Upper lobe of right lung (tissue), 1 donor: Measurements from ENCODE around the gene MRPS6. TPM values are rescaled to one million over a fixed set of nuclear protein-coding genes. Genes with fewer than 3 reads are reported as not detected.

Experiments used
- ATAC-seq: fragments of 200-7000 bp; cut with Tn5 transposase; one replicate; pipeline ENCODE4 v1.9.1; 2020; ENCODE audit warnings: mild to moderate bottlenecking, moderate library complexity
- DNase-seq: peaks from one replicate; pipeline ENCODE4 v3.0.0-alpha.2; 2020
- H3K27ac ChIP-seq: fragments of 200-600 bp; one replicate; pipeline ENCODE4 v1.8.0; 2022
- H3K27me3 ChIP-seq: fragments of 200-600 bp; one replicate; pipeline ENCODE4 v1.8.0; 2022; ENCODE audit warnings: mild to moderate bottlenecking
- H3K36me3 ChIP-seq: fragments of 200-600 bp; one replicate; pipeline ENCODE4 v1.8.0; 2022
- H3K4me1 ChIP-seq: fragments of 200-600 bp; one replicate; pipeline ENCODE4 v1.8.0; 2022
- H3K4me3 ChIP-seq: fragments of 200-600 bp; one replicate; pipeline ENCODE4 v1.8.0; 2022; ENCODE audit warnings: mild to moderate bottlenecking
- H3K9me3 ChIP-seq: fragments of 200-600 bp; one replicate; pipeline ENCODE4 v1.8.0; 2022
- intact Hi-C: fragments of 100-400 bp; cut with DNase I; formaldehyde crosslinking; loops from one replicate; pipeline ENCODE4 v1.11.0; 2022
- total RNA-seq: library from RNA; stranded (reverse); fragmentation: NEBNext Ultra II Directional; extraction: Animal tissue kit (Norgen Biotek cat#: 25700); gene quantifications from one replicate; pipeline ENCODE4 v1.2.1, GENCODE V29; 2021
- TF ChIP-seq, protein P1 (sequence below): fragments of 200-600 bp; IDR thresholded peaks from one replicate; pipeline ENCODE4 v1.8.0; 2022; ENCODE audit warnings: antibody characterized with exemption
- donor health status: DM: no; HTN: yes; CAD: no; lungs with severe emphysema.

Gene MRPS6
- total RNA-seq, 1 donor from 2014 or later: 57.6 TPM

DNA sequence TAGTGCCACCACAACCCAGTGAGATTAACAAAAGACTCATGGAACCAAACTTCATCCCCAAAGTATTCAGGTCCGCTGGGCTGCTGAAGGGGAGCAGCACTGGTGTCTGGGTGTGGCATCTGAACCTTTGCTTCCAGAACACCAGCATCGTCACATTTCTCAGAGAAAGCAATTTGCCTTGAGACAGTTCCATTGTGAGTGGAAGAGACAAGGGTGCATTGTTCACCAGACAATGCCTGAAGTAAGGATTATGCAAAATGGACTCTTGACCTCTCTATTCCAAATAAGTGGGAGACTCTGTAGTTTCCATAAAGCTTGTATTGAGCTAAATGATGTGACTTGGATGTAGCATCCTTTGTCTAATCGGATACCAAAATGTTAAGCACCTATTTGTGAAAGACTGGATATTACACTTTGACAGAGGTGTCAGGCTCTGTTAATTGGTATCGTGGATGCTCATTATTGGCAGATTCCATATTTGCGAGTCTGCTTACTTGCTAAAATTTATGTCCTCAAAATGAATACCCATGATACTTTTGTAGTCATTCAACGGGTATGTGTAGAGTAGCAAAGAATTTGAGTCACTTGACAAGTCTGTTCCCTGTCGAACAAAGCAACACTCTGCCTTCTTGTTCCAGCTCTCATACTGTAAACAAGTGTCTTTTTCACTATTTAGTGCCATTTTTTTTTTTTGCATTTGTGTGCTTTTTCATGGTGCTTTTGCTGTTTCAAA, 75.6 kb downstream of the MRPS6 start:
- Histone ChIP-seq H3K27me3 (no peaks in the 10 kb centered on the region), H3K4me1 (no peaks in the 10 kb centered on the region), H3K27ac (no peak overlapping the region), H3K36me3 (peaks cover 1% of the 10 kb centered on the region), H3K9me3 (no peaks in the 10 kb centered on the region), H3K4me3 (no peak overlapping the region)
- intact Hi-C loops: no loop called here
- ATAC-seq: no peak
- TF ChIP-seq, protein P1, sequence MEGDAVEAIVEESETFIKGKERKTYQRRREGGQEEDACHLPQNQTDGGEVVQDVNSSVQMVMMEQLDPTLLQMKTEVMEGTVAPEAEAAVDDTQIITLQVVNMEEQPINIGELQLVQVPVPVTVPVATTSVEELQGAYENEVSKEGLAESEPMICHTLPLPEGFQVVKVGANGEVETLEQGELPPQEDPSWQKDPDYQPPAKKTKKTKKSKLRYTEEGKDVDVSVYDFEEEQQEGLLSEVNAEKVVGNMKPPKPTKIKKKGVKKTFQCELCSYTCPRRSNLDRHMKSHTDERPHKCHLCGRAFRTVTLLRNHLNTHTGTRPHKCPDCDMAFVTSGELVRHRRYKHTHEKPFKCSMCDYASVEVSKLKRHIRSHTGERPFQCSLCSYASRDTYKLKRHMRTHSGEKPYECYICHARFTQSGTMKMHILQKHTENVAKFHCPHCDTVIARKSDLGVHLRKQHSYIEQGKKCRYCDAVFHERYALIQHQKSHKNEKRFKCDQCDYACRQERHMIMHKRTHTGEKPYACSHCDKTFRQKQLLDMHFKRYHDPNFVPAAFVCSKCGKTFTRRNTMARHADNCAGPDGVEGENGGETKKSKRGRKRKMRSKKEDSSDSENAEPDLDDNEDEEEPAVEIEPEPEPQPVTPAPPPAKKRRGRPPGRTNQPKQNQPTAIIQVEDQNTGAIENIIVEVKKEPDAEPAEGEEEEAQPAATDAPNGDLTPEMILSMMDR: no peak
- DNase-seq: no peak

DNA sequence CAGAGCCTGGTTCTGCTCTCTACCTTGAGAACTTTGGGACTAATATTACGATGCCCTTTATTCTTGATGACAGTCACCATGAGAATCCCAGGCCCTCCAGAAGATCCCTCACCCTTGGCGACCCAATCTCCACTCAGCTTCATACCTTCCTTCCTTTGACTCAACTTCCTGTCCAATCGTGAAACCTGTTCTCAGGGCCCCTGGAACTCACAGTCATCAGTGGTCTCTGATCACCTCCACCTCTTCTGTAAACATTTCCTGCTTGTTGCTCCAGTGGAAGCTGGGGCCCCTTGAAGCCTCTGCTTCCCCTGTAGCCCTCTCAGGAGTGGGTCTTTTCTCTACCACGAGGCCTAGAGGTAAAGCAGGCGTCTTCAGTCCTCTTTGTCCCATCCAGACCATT, 79.1 kb downstream of the MRPS6 start:
- Histone ChIP-seq H3K9me3 (no peaks in the 10 kb centered on the region), H3K36me3 (no peaks in the 10 kb centered on the region), H3K27ac (no peak overlapping the region), H3K27me3 (no peaks in the 10 kb centered on the region), H3K4me3 (no peak overlapping the region), H3K4me1 (no peaks in the 10 kb centered on the region)
- DNase-seq: no peak
- intact Hi-C loops: no loop called here
- no peak for ATAC-seq
- TF ChIP-seq, protein P1: no peak

DNA sequence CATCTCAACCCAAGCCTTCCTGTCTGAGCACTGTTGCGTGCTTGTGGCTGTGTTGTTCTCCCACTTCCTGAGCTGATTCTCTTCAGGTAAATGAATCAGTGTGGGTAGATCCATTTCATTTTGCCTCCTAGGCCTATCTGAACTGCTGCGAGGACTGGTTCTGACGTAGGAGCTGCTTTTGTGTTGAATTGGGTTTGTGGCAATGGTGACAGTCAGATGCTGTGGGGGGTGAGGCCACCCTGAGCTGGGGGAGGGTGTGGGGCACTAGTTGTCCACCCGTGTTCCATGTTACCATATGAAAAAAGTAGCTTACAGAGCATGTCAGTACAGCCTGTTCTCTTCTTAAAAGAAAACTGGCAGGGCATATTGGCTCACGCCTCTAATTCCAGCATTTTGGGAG, 81.5 kb downstream of the MRPS6 start:
- no peaks in the 10 kb centered on the region for H3K36me3 ChIP-seq
- no peak overlapping the region for H3K4me3 ChIP-seq
- TF ChIP-seq, protein P1: no peak
- intact Hi-C loops: no loop called here
- H3K4me1 ChIP-seq: no peaks in the 10 kb centered on the region
- H3K27ac ChIP-seq: no peak overlapping the region
- no peaks in the 10 kb centered on the region for H3K27me3 ChIP-seq
- H3K9me3 ChIP-seq: no peaks in the 10 kb centered on the region
- DNase-seq (no peak), ATAC-seq (no peak)

DNA sequence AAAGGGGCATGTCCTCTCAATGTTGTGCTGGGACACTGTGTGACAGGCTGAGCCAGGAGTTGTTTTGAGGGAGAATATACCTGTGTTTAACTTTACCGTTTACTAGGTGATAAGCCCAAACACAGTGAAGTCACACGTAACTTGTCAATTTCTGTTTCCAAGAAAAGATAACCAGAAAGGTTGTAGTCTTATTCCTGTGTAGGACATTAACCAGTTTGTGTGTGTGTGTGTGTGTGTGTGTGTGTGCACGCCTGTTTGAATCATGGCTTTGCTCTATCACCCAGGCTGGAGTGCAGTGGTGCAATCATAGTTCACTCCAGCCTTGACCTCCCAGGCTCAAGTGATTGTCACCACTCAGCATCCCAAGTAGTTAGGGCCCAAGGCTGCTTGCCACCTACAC, 83.6 kb downstream of the MRPS6 start:
- Histone ChIP-seq H3K9me3 (no peaks in the 10 kb centered on the region), H3K4me1 (no peaks in the 10 kb centered on the region), H3K36me3 (no peaks in the 10 kb centered on the region), H3K27me3 (no peaks in the 10 kb centered on the region), H3K27ac (no peak overlapping the region), H3K4me3 (no peak overlapping the region)
- TF ChIP-seq, protein P1: no peak
- DNase-seq (no peak), ATAC-seq (no peak)
- intact Hi-C loops: no loop called here

DNA sequence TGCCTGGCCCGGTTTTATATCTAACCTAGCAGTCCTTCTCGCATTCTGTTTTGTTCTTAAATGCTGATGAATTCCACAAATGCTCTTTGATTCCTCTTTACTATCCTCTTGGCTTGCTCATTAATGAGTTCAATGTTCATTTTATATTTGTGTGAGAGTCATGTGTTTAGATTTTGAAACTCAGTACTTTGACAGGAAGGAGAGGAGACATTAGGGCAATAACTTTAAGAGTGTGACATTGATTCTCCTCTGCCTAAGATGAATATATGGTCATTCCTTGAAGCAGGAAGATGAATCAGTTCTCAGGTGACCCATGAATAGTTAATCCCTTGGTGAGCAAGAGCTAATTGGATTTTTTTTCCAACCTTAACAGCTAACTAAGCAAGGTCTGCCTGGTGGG, 84.1 kb downstream of the MRPS6 start:
- H3K27me3 ChIP-seq: no peaks in the 10 kb centered on the region
- no peaks in the 10 kb centered on the region for H3K36me3 ChIP-seq
- no peak overlapping the region for H3K4me3 ChIP-seq
- no peaks in the 10 kb centered on the region for H3K4me1 ChIP-seq
- no peak overlapping the region for H3K27ac ChIP-seq
- intact Hi-C loops: no loop called here
- DNase-seq (no peak), ATAC-seq (no peak)
- TF ChIP-seq, protein P1: no peak
- no peaks in the 10 kb centered on the region for H3K9me3 ChIP-seq
